ENCODE data around the gene SLC9A4. TPM values are rescaled to one million over a fixed set of nuclear protein-coding genes. Genes with fewer than 3 reads are reported as not detected.

Gene SLC9A4
- total and polyA plus RNA-seq, 2 donors (not counting 1 experiment from before 2014, with no cell fraction given), result 0.20 TPM; not detected in 1

- Histone ChIP-seq H3K9me3 (ENCODE audit: control extremely low read depth in 1 of 3, control insufficient read depth in 2 of 3, insufficient read depth in 1 of 3, low read length in 2 of 3) (no peaks in the 10 kb centered on the region), H3K27ac (ENCODE audit: low read length in 2 of 2) (no peak overlapping the region), H3K4me2 (replicated peaks; ENCODE audit: low read depth, low read length, poor library complexity, severe bottlenecking) (no peak overlapping the region), H3K27me3 (replicated peaks in 1 of 4; ENCODE audit: control extremely low read depth in 1 of 4, control insufficient read depth in 3 of 4, insufficient read depth in 4 of 4, low read length in 3 of 4) (no peaks in the 10 kb centered on the region), H3K4me3 (ENCODE audit: control extremely low read depth in 1 of 5, extremely low read depth in 1 of 5, insufficient read depth in 1 of 5, low read depth in 2 of 5, low read length in 4 of 5) (no peak overlapping the region), H3K36me3 (replicated peaks in 1 of 2; ENCODE audit: control extremely low read depth in 1 of 2, control insufficient read depth in 1 of 2, extremely low read depth in 1 of 2, insufficient read depth in 2 of 2, low read length in 1 of 2) (no peaks in the 10 kb centered on the region), H3K79me2 (ENCODE audit: control insufficient read depth, insufficient read depth, low read length) (no peaks in the 10 kb centered on the region), H3K9ac (ENCODE audit: low read length) (no peak overlapping the region), H4K20me1 (ENCODE audit: control insufficient read depth, insufficient read depth, low read length, poor library complexity, severe bottlenecking) (no peaks in the 10 kb centered on the region), H3K4me1 (ENCODE audit: control insufficient read depth in 2 of 2, insufficient read depth in 2 of 2, low read length in 2 of 2) (peaks cover 0 to 5% of the 10 kb centered on the region in 2 donors), H2AFZ (ENCODE audit: insufficient read depth, low read depth, low read length, poor library complexity, severe bottlenecking) (no peak overlapping the region)
- no peaks in the 10 kb centered on the region for H3K9me3 Mint-ChIP-seq (ENCODE audit: insufficient read depth)
- TF ChIP-seq EZH2 (IDR thresholded peaks at IDR 0.05; ENCODE audit: borderline replicate concordance, insufficient read depth, low read depth, low read length, poor library complexity, severe bottlenecking) (no peak), CTCF (IDR thresholded peaks at IDR 0.05) (no peak)
- peaks cover 4% of the 10 kb centered on the region for H3K27me3 Mint-ChIP-seq
- H3K4me1 Mint-ChIP-seq, result peaks cover 3% of the 10 kb centered on the region
- CTCF ChIA-PET, result interaction anchor here (0.7 to 4.0 kb wide), 3 partner anchors 195 to 427 kb away, joined by 3 to 17 read pairs (median 5); no protein-coding TSS in a partner anchor
- no peak overlapping the region for H3K27ac Mint-ChIP-seq
- 92% methylated on average over 8 of the region's 9 CpGs for WGBS (ENCODE audit: insufficient coverage)
- DNase-seq (no peak), ATAC-seq (ENCODE audit: low read depth) (no peak)
- POLR2A ChIA-PET, result no interaction called here
- no peak overlapping the region for H3K4me3 Mint-ChIP-seq
- intact Hi-C loops (cut with micrococcal nuclease), result loop anchor here (10.0 kb wide), 1 partner anchor 1102 kb away; no protein-coding TSS in a partner anchor
Measured at GRCh38 chr2:102446936-102447335, 26.1 kb upstream of the SLC9A4 start.

GRCh38 chr2:102449370-102449974 lies 23.6 kb upstream of the SLC9A4 start:
- WGBS (ENCODE audit: insufficient coverage), result no CpG with 5 or more reads among the region's 1 CpG
- Histone ChIP-seq H3K4me2 (replicated peaks; ENCODE audit: low read depth, low read length, poor library complexity, severe bottlenecking) (no peak overlapping the region), H3K27me3 (replicated peaks in 1 of 4; ENCODE audit: control extremely low read depth in 1 of 4, control insufficient read depth in 3 of 4, insufficient read depth in 4 of 4, low read length in 3 of 4) (no peaks in the 10 kb centered on the region), H3K4me1 (ENCODE audit: control insufficient read depth in 2 of 2, insufficient read depth in 2 of 2, low read length in 2 of 2) (no peaks in the 10 kb centered on the region), H2AFZ (ENCODE audit: insufficient read depth, low read depth, low read length, poor library complexity, severe bottlenecking) (no peak overlapping the region), H3K4me3 (ENCODE audit: control extremely low read depth in 1 of 5, extremely low read depth in 1 of 5, insufficient read depth in 1 of 5, low read depth in 2 of 5, low read length in 4 of 5) (no peak overlapping the region), H3K79me2 (ENCODE audit: control insufficient read depth, insufficient read depth, low read length) (no peaks in the 10 kb centered on the region), H3K9me3 (ENCODE audit: control extremely low read depth in 1 of 3, control insufficient read depth in 2 of 3, insufficient read depth in 1 of 3, low read length in 2 of 3) (no peaks in the 10 kb centered on the region), H3K36me3 (replicated peaks in 1 of 2; ENCODE audit: control extremely low read depth in 1 of 2, control insufficient read depth in 1 of 2, extremely low read depth in 1 of 2, insufficient read depth in 2 of 2, low read length in 1 of 2) (no peaks in the 10 kb centered on the region), H3K27ac (ENCODE audit: low read length in 2 of 2) (no peak overlapping the region), H3K9ac (ENCODE audit: low read length) (no peak overlapping the region), H4K20me1 (ENCODE audit: control insufficient read depth, insufficient read depth, low read length, poor library complexity, severe bottlenecking) (no peaks in the 10 kb centered on the region)
- H3K4me3 Mint-ChIP-seq, result no peak overlapping the region
- CTCF ChIA-PET, result interaction anchor here (0.7 to 4.0 kb wide), 8 partner anchors 18 to 665 kb away, joined by 3 to 17 read pairs (median 5); no protein-coding TSS in a partner anchor
- peak; percentile 60 for DNase-seq
- H3K27me3 Mint-ChIP-seq, result peaks cover 4% of the 10 kb centered on the region
- no peaks in the 10 kb centered on the region for H3K4me1 Mint-ChIP-seq
- peak; percentile 78 for TF ChIP-seq CTCF (IDR thresholded peaks at IDR 0.05)
- no peak for TF ChIP-seq EZH2 (IDR thresholded peaks at IDR 0.05; ENCODE audit: borderline replicate concordance, insufficient read depth, low read depth, low read length, poor library complexity, severe bottlenecking)
- POLR2A ChIA-PET, result no interaction called here
- no peak for ATAC-seq (ENCODE audit: low read depth)
- no peak overlapping the region for H3K27ac Mint-ChIP-seq
- intact Hi-C loops (cut with micrococcal nuclease), result loop anchor here (1.0 to 10.0 kb wide), 4 partner anchors 196 to 1105 kb away; no protein-coding TSS in a partner anchor
- no peaks in the 10 kb centered on the region for H3K9me3 Mint-ChIP-seq (ENCODE audit: insufficient read depth)

Measured in B cell (primary cell).